K562 (cell line): ENCODE data around the gene ZBED4. TPM values are rescaled to one million over a fixed set of nuclear protein-coding genes. Genes with fewer than 3 reads are reported as not detected.
A peak's percentile ranks its signal among the peaks of the same experiment; 100 is the strongest.

Experiments used
- CTCFL ChIP-seq: IDR thresholded peaks from 2 replicates; pipeline ENCODE4 v1.6.1; 2011; ENCODE audit warnings: borderline replicate concordance, low read depth, mild to moderate bottlenecking, moderate library complexity, low read length; ENCODE audit not compliant: insufficient read depth, poor library complexity, severe bottlenecking
- ETS1 ChIP-seq: conservative IDR thresholded peaks from 2 replicates; pipeline ENCODE4 v1.6.1; 2011; ENCODE audit warnings: low read depth, mild to moderate bottlenecking, low read length; ENCODE audit not compliant: control insufficient read depth
- GABPB1 ChIP-seq: sonication (generic); formaldehyde crosslinking; IDR thresholded peaks from 2 replicates; pipeline ENCODE4 v1.8.0; 2022; ENCODE audit warnings: mild to moderate bottlenecking, missing genetic modification reagents
- HCFC1 ChIP-seq: IDR thresholded peaks from 2 replicates; pipeline ENCODE4 v1.6.1; 2012; ENCODE audit warnings: low read depth, low read length, improper control_type of control experiment
- HMGN3 ChIP-seq: IDR thresholded peaks from 2 replicates; pipeline ENCODE4 v1.6.1; 2011; ENCODE audit warnings: borderline replicate concordance, low read depth, mild to moderate bottlenecking, mixed read lengths, low read length; ENCODE audit not compliant: insufficient read length; ENCODE audit errors: extremely low read depth
- HOXB6 ChIP-seq: fragments of 250-450 bp; sonication (Bioruptor Pico); IDR thresholded peaks from 2 replicates; pipeline ENCODE4 v1.5.1; 2022; ENCODE audit warnings: mild to moderate bottlenecking, borderline replicate concordance
- JUND ChIP-seq, 2 experiments: IDR thresholded peaks; 2 replicates in 1 of 2; 3 replicates in 1 of 2; pipeline ENCODE4 v1.6.1; 2011; ENCODE audit warnings: borderline replicate concordance in 2 of 2, low read depth in 2 of 2, low read length in 2 of 2, improper control_type of control experiment in 1 of 2, missing biosample characterization in 1 of 2, missing genetic modification characterization in 1 of 2, missing genetic modification reagents in 1 of 2
- KAT7 ChIP-seq: sonication (generic); formaldehyde crosslinking; IDR thresholded peaks from 2 replicates; pipeline ENCODE4 v1.8.0; 2022; ENCODE audit warnings: missing genetic modification reagents, mild to moderate bottlenecking, borderline replicate concordance
- MAZ ChIP-seq, 2 experiments: fragments of 450-650 bp in 1 of 2; sonication (generic) in 1 of 2; formaldehyde crosslinking; IDR thresholded peaks in 1 of 2; conservative IDR thresholded peaks in 1 of 2; 2 replicates each; pipeline versions ENCODE4 v1.4.0 to v1.5.0; 2020; ENCODE audit warnings: mild to moderate bottlenecking in 1 of 2, missing genetic modification reagents in 1 of 2
- MYC ChIP-seq, 2 experiments: fragments of 250-450 bp in 1 of 2; sonication (Bioruptor Pico) in 1 of 2; IDR thresholded peaks; 2 replicates each; pipeline versions ENCODE4 v1.5.1 to v1.6.1; 2012 to 2021; ENCODE audit warnings: low read depth in 2 of 2, borderline replicate concordance in 1 of 2, improper control_type of control experiment in 1 of 2, low read length in 1 of 2, mild to moderate bottlenecking in 1 of 2, moderate library complexity in 1 of 2
- NONO ChIP-seq, 2 experiments: fragments of 200-400 bp in 1 of 2; fragments of 450-650 bp in 1 of 2; formaldehyde crosslinking in 1 of 2; IDR thresholded peaks; 2 replicates each; pipeline ENCODE4 v1.6.1; 2017; ENCODE audit warnings: low read depth in 2 of 2, mild to moderate bottlenecking in 2 of 2, moderate library complexity in 2 of 2, low read length in 1 of 2
- PHF20 ChIP-seq: fragments of 450-650 bp; IDR thresholded peaks from 2 replicates; pipeline ENCODE4 v1.6.1; 2018; ENCODE audit not compliant: partially characterized antibody
- RB1 ChIP-seq: fragments of 450-650 bp; IDR thresholded peaks from 2 replicates; pipeline ENCODE4 v1.6.1; 2017; ENCODE audit warnings: low read depth, mild to moderate bottlenecking
- SIX5 ChIP-seq, 2 experiments: IDR thresholded peaks; 2 replicates each; pipeline ENCODE4 v1.6.1; 2011; ENCODE audit warnings: low read length in 2 of 2, borderline replicate concordance in 1 of 2, low read depth in 1 of 2, mild to moderate bottlenecking in 1 of 2, moderate library complexity in 1 of 2; ENCODE audit not compliant: insufficient read depth in 1 of 2
- SOX6 ChIP-seq: fragments of 450-650 bp; IDR thresholded peaks from 2 replicates; pipeline ENCODE4 v1.6.1; 2014; ENCODE audit warnings: mild to moderate bottlenecking
- YY1 ChIP-seq, 3 experiments: IDR thresholded peaks; 2 replicates each; pipeline ENCODE4 v1.6.1; 2011; ENCODE audit warnings: low read length in 2 of 3, mild to moderate bottlenecking in 2 of 3, moderate library complexity in 2 of 3, borderline replicate concordance in 1 of 3, control low read depth in 1 of 3, low read depth in 1 of 3; ENCODE audit not compliant: insufficient read depth in 3 of 3, insufficient replicate concordance in 2 of 3, control insufficient read depth in 1 of 3, insufficient read length in 1 of 3; ENCODE audit errors: extremely low read depth in 1 of 3
- ZNF639 ChIP-seq, 2 experiments: fragments of 200-800 bp in 1 of 2; sonication (Bioruptor generic) in 1 of 2; sonication (generic) in 1 of 2; formaldehyde crosslinking in 1 of 2; IDR thresholded peaks in 1 of 2; conservative IDR thresholded peaks in 1 of 2; 2 replicates each; pipeline versions ENCODE4 v1.5.0 to v1.6.1; 2016 to 2020; ENCODE audit warnings: missing compliant biosample characterization in 1 of 2, missing genetic modification characterization in 1 of 2, missing genetic modification reagents in 1 of 2
- polyA plus RNA-seq, 8 experiments: library from polyadenylated mRNA; depleted of rRNA in 4 of 8; stranded (reverse) in 5 of 8; unstranded in 3 of 8; fragments of >200 nt; fragmentation: Nextera tagmentation in 2 of 8; fragmentation: Illumina TruSeq in 1 of 8; extraction: Ambion mirVana in 2 of 8; extraction: Trizol in 1 of 8; gene quantifications; 2 replicates each; pipeline versions ENCODE4 v1.2.1 to v1.2.3, GENCODE V29; 2011 to 2014; ENCODE audit warnings: inconsistent platforms in 1 of 8, missing spikeins in 1 of 8
- total RNA-seq, 7 experiments: library from RNA; depleted of rRNA in 6 of 7; stranded (reverse); fragments of >200 nt in 6 of 7; fragmentation: Illumina TruSeq in 2 of 7; extraction: Trizol in 2 of 7; gene quantifications; 2 replicates each; pipeline versions ENCODE4 v1.2.1 to v1.2.3, GENCODE V29; 2011 to 2021; ENCODE audit warnings: low replicate concordance in 1 of 7

The ZBED4 gene
- total and polyA plus RNA-seq, 9 of the 15 experiments (the other 6 are each of a cell fraction or from before 2014, with no cell fraction given): 1.5 to 16.8 (median 7.4) TPM

DNA sequence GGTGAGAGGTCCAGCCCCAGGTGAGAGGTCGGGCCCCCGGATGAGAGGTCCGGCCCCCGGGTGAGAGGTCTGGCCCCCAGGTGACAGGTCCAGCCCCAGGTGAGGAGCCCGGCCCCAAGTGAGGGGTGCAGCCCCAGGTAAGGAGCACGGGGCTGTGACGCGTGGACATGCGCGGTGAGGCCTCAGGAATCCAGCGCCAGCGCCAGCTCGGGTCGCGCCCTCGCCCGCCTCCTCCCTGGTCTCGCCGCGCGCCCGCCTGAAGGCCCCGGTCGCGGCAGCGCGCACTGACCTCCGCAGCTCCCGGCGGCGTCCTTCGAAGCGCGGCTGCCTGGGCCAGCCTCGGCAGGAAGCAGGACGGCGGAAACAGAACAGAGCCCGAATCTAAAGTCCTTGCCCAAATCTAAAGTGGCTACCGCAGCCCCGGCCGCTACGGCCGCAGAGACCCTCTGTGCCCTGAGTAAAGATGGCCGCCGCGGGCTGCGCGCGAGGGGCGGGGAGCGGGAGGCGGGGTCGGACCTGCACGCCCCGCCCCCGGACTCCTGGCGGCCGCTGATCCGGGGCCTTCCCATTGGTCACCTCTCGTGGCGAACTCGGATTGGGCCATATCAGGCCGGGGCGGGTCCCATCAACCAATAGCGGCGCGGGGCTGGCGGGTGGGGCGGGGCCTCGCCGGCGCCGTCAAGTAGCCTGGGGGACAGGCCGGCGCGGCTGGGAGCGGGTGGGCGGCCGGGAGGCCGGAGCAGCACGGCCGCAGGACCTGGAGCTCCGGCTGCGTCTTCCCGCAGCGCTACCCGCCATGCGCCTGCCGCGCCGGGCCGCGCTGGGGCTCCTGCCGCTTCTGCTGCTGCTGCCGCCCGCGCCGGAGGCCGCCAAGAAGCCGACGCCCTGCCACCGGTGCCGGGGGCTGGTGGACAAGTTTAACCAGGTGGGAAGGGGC is 64.6 kb downstream of the ZBED4 start, which contains the start of the genes ALG12 and CRELD2 (continued):
- TF ChIP-seq KAT7 (0 out of 2 replicates have a peak, but pooled peaks have one; percentile 41), ETS1 (0 out of 2 replicates have a peak, but pooled peaks have one; percentile 17), MYC (IDR thresholded peaks at IDR 0.05; ENCODE audit: low read depth, low read length) (peak; percentile 51), MYC (CRISPR knock-in tag; IDR thresholded peaks at IDR 0.05; ENCODE audit: borderline replicate concordance, low read depth) (no peak), RB1 (peak; percentile 69), SIX5 (IDR thresholded peaks at IDR 0.05; ENCODE audit: borderline replicate concordance in 1 of 2, insufficient read depth in 1 of 2, low read depth in 1 of 2, low read length in 2 of 2) (peak; percentile 14 to 29; a peak in 1 of 4 replicates), JUND (IDR thresholded peaks at IDR 0.05; ENCODE audit: borderline replicate concordance, low read depth, low read length) (0 out of 2 replicates have a peak, but pooled peaks have one; percentile 3), JUND (tag; IDR thresholded peaks at IDR 0.05; ENCODE audit: borderline replicate concordance, low read depth, low read length) (no peak), HOXB6 (CRISPR knock-in tag) (no peak), SOX6 (peak; percentile 14; the same call in 1 of the 2 replicates), HMGN3 (peak; percentile 77), HCFC1 (peak; percentile 78), MAZ (CRISPR knock-in tag; conservative IDR thresholded peaks at IDR 0.05 in 1 of 2, IDR thresholded peaks at IDR 0.05 in 1 of 2) (peak in 1 of 2 experiments; percentile 74; a peak in 3 of 4 replicates), NONO (IDR thresholded peaks at IDR 0.05; ENCODE audit: low read depth in 2 of 2, low read length in 1 of 2) (peak in 1 of 2 experiments; percentile 22; a peak in 1 of 4 replicates), CTCFL (peak; percentile 81), GABPB1 (CRISPR knock-in tag) (peak; percentile 71), YY1 (IDR thresholded peaks at IDR 0.05; ENCODE audit: borderline replicate concordance in 1 of 3, control insufficient read depth in 1 of 3, extremely low read depth in 1 of 3, insufficient read depth in 3 of 3, insufficient read length in 1 of 3, insufficient replicate concordance in 2 of 3, low read depth in 1 of 3, low read length in 2 of 3) (peak; percentile 96 to 99 (median 99)), PHF20 (peak; percentile 55), ZNF639 (CRISPR knock-in tag; conservative IDR thresholded peaks at IDR 0.05 in 1 of 2, IDR thresholded peaks at IDR 0.05 in 1 of 2) (peak in 1 of 2 experiments; percentile 57; a peak in 1 of 4 replicates)
